Neural progenitor cell (in vitro differentiated cells): ENCODE measurements around the gene PHC3.

ENCODE experiments used
- CTCF ChIP-seq: fragments of 200-600 bp; sonication (generic); IDR thresholded peaks from 2 replicates; pipeline ENCODE4 v1.5.1; 2017; ENCODE audit warnings: antibody characterized with exemption, mild to moderate bottlenecking
- EZH2 ChIP-seq: fragments of 200-600 bp; sonication (generic); IDR thresholded peaks from 2 replicates; pipeline ENCODE4 v1.6.1; 2017; ENCODE audit warnings: antibody characterized with exemption, mild to moderate bottlenecking, moderate library complexity
- EZH2phosphoT487 ChIP-seq: fragments of 200-600 bp; sonication (generic); IDR thresholded peaks from 2 replicates; pipeline ENCODE4 v1.6.1; 2017; ENCODE audit warnings: antibody characterized with exemption

GRCh38 chr3:170102431-170102830, 79.1 kb downstream of the PHC3 start:
- no peak for TF ChIP-seq CTCF
- TF ChIP-seq EZH2phosphoT487: no peak
- TF ChIP-seq EZH2: no peak
